Measurements from ENCODE around the gene CAPZA3.

DNA sequence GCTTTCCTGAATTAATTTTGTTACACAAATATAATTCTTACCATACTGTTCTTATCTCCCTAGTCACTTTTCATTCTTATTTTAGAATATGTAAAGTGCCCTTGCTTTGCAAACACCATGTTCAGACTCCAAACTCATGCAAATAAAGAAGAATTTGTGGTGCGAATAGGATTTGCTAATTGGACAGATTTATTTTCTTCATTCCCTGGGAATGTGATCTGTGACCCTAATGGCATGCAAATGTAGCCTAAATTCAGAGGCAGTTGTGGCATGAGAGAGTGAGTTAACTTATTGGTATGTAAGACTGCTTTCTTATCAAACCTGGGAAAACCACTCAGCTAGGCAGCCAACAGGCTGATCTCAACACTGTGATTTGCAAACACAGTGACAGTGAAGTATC is 10.0 kb downstream of the CAPZA3 start:
- TF ChIP-seq, protein P1, sequence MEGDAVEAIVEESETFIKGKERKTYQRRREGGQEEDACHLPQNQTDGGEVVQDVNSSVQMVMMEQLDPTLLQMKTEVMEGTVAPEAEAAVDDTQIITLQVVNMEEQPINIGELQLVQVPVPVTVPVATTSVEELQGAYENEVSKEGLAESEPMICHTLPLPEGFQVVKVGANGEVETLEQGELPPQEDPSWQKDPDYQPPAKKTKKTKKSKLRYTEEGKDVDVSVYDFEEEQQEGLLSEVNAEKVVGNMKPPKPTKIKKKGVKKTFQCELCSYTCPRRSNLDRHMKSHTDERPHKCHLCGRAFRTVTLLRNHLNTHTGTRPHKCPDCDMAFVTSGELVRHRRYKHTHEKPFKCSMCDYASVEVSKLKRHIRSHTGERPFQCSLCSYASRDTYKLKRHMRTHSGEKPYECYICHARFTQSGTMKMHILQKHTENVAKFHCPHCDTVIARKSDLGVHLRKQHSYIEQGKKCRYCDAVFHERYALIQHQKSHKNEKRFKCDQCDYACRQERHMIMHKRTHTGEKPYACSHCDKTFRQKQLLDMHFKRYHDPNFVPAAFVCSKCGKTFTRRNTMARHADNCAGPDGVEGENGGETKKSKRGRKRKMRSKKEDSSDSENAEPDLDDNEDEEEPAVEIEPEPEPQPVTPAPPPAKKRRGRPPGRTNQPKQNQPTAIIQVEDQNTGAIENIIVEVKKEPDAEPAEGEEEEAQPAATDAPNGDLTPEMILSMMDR (IDR thresholded peaks at IDR 0.05): no peak
- TF ChIP-seq POLR2A (IDR thresholded peaks at IDR 0.05): no peak
